ENCODE data around the gene FAM90A1.
"Not testable (repeated sequence)": the region's sequence is repeated elsewhere in the genome, so short reads cannot be mapped to it uniquely, and the experiment has no call there.

DNA sequence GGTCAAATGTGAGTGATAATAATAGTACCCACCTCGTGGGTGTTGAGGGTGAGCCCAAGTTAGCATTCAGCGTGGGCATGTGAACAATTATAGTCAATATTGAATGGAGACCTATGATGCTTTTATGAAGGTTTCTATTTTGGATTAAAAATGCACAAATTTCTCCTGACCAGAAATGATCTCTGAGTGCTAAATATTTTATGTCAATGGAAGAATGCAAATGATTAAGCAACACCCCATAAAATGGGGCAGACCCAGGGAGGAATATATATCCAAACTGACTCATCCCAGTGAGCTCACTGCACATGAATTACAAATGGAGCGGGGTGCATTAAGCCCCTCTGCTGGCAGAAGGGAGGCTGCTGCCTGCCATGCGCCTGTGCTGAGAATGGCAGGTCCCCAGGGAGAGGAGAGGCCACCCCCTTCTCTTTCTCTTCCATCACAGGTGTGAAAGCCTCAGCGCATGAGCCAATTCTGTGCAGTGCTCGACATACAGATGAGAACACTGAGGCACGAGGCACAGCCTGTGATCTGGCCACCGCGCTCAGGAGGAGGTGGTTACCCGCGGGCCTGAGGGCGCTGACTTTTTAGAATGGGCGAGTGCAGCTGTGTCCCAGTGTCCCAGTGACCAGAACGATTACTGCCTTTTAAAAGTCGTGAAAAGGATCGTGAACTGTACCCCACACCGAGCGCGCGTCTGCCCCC lies 14.7 kb upstream of the FAM90A1 start:
- TF ChIP-seq, protein P1, sequence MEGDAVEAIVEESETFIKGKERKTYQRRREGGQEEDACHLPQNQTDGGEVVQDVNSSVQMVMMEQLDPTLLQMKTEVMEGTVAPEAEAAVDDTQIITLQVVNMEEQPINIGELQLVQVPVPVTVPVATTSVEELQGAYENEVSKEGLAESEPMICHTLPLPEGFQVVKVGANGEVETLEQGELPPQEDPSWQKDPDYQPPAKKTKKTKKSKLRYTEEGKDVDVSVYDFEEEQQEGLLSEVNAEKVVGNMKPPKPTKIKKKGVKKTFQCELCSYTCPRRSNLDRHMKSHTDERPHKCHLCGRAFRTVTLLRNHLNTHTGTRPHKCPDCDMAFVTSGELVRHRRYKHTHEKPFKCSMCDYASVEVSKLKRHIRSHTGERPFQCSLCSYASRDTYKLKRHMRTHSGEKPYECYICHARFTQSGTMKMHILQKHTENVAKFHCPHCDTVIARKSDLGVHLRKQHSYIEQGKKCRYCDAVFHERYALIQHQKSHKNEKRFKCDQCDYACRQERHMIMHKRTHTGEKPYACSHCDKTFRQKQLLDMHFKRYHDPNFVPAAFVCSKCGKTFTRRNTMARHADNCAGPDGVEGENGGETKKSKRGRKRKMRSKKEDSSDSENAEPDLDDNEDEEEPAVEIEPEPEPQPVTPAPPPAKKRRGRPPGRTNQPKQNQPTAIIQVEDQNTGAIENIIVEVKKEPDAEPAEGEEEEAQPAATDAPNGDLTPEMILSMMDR (IDR thresholded peaks at IDR 0.05; ENCODE audit: borderline replicate concordance, extremely low read depth, low read length, poor library complexity, severe bottlenecking): not testable (repeated sequence)
- not testable (repeated sequence) for TF ChIP-seq EZH2 (IDR thresholded peaks at IDR 0.05; ENCODE audit: borderline replicate concordance, low read depth, low read length, severe bottlenecking)

Measured in DND-41 (cell line).